Measurements from ENCODE around the gene P2RY2.

P2RY2 gene

GRCh38 chr11:73218106-73218829 is at the start of gene P2RY2:
TSS of gene P2RY2 (plus strand) at chr11:73218281. CDS start at chr11:73234160, 15,879 bp downstream.
- H3K4me3 ChIP-seq (ENCODE audit: low read length) = peak within 1 kb of the TSS; percentile 61
- H3K36me3 ChIP-seq (ENCODE audit: control insufficient read depth, insufficient read depth, low read length, severe bottlenecking) = no peaks in the 10 kb centered on the region
- H3K4me1 ChIP-seq (ENCODE audit: control insufficient read depth, insufficient read depth, low read length) = no peaks in the 10 kb centered on the region
- H3K27me3 ChIP-seq (replicated peaks; ENCODE audit: control insufficient read depth, insufficient read depth, low read length) = peaks cover 29% of the 10 kb centered on the region
- peak; percentile 63 for DNase-seq (ENCODE audit: low read depth)
- H3K9me3 ChIP-seq (ENCODE audit: control insufficient read depth, low read length) = no peaks in the 10 kb centered on the region
- no peak within 1 kb of the TSS for H3K9ac ChIP-seq (ENCODE audit: low read length)

DNA sequence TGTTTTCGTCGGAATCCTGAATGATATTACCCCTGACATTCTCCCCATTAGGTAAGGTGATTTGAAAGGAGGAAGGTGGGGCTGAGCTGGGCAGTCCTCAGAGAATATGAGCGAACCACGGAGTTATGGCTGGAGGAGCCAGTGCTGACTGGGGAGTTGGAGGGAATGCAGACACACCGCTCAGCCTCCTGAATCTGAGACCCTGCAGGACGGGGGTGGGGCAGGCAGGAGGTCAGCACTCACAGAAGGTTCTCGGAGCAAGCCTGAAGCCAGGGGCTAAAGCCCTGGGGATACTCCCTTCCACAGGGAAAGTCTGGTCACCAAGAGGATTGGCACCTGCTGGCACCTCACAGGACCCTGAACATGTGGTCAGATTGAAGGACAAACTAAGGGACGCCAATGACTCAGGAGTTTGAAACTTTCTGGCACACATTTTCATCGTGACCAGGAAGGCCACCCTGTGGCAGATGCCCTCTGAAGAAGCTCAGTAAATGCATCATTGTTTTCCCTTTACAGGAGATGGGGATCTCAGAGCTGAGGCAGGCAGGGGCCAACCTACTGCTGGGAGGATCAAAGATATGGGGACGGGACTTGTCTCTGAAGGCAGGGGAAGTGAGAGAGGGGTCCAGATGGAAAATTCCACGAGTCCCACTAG is 49.0 kb upstream of the P2RY2 start:
- no peak overlapping the region for H3K9ac ChIP-seq (ENCODE audit: low read length)
- no peak for DNase-seq (ENCODE audit: low read depth)
- H3K4me1 ChIP-seq (ENCODE audit: control insufficient read depth, insufficient read depth, low read length) = peaks cover 6% of the 10 kb centered on the region
- H3K9me3 ChIP-seq (ENCODE audit: control insufficient read depth, low read length) = no peaks in the 10 kb centered on the region
- H3K36me3 ChIP-seq (ENCODE audit: control insufficient read depth, insufficient read depth, low read length, severe bottlenecking) = no peaks in the 10 kb centered on the region
- H3K27me3 ChIP-seq (replicated peaks; ENCODE audit: control insufficient read depth, insufficient read depth, low read length) = peaks cover 8% of the 10 kb centered on the region
- no peak overlapping the region for H3K4me3 ChIP-seq (ENCODE audit: low read length)

- H3K9ac ChIP-seq (ENCODE audit: low read length) = no peak overlapping the region
- no peak overlapping the region for H3K4me3 ChIP-seq (ENCODE audit: low read length)
- H3K27me3 ChIP-seq (replicated peaks; ENCODE audit: control insufficient read depth, insufficient read depth, low read length) = peaks cover 8% of the 10 kb centered on the region
- H3K36me3 ChIP-seq (ENCODE audit: control insufficient read depth, insufficient read depth, low read length, severe bottlenecking) = no peaks in the 10 kb centered on the region
- H3K4me1 ChIP-seq (ENCODE audit: control insufficient read depth, insufficient read depth, low read length) = peaks cover 5% of the 10 kb centered on the region
- DNase-seq (ENCODE audit: low read depth) = no peak
- H3K9me3 ChIP-seq (ENCODE audit: control insufficient read depth, low read length) = no peaks in the 10 kb centered on the region
Observed at GRCh38 chr11:73170140-73170539, 47.9 kb upstream of the P2RY2 start.

DNA sequence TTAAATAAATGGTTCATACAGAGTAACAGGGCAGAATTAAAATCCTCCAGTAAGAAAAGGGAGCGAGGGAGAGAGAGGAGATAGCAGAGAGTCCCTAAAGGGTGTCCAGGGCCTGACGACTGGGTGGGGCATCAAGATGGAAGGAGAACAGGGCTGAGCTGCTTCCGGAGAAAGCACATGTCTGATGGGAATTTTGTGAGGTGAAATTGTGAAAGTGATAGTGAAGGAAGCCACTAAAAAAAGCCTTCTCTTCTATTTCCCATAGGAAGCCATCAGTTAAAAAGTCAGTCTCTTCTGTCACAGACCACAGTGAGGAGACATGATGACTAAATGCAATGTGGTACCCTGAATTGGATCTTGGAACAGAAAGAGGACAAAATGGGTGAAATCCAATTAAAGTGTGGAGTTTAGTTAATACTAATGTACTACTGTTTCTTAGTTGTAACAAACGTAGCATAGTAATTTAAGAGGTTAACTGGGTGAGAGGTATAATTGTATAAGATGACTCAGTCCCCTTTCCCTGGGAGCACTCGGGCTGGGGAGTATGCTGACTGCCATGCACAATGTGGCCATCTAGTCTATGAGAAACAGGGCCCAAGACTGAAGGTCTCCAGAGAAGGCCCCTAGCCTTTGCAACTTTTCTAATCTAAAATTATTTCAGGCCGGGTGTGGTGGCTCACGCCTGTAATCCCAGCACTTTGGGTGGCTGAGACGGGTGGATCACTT is 46.5 kb upstream of the P2RY2 start:
- H3K36me3 ChIP-seq (ENCODE audit: control insufficient read depth, insufficient read depth, low read length, severe bottlenecking) = no peaks in the 10 kb centered on the region
- peaks cover 8% of the 10 kb centered on the region for H3K27me3 ChIP-seq (replicated peaks; ENCODE audit: control insufficient read depth, insufficient read depth, low read length)
- no peak overlapping the region for H3K4me3 ChIP-seq (ENCODE audit: low read length)
- H3K9me3 ChIP-seq (ENCODE audit: control insufficient read depth, low read length) = no peaks in the 10 kb centered on the region
- no peak for DNase-seq (ENCODE audit: low read depth)
- H3K4me1 ChIP-seq (ENCODE audit: control insufficient read depth, insufficient read depth, low read length) = peaks cover 5% of the 10 kb centered on the region
- H3K9ac ChIP-seq (ENCODE audit: low read length) = no peak overlapping the region

DNA sequence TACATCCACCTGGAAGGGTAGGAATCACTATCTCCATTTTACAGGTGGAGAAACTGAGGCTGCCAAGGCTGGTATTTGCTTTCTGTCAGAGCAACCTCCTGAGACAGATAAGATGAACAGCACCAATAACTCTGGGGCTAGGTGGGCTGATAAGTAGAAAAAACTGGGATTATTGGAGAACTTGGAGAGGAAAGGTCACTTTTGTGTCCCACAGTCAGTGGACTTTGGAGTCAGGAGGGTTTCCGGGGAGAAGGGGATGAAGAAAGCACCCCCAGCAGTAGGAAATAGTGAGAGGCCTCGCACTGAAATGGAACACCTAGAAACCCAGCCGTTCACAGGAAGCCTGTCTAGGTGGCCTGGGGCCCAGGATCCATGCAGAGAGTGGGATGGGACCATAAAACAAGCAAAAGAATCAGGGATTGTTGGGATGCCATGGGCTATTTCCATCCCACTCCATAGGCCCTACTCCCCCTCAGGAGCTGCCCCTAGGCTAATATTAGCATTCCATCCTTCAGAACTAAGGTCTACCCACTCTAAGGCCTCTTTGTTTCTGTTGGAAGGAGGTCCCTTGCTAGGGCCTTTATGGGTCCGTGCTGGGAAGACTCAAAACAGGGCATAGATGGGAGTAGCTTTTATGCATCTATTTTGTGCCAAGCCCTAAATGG is 45.0 kb upstream of the P2RY2 start:
- Histone ChIP-seq H3K4me1 (ENCODE audit: control insufficient read depth, insufficient read depth, low read length) (peaks cover 10% of the 10 kb centered on the region), H3K9me3 (ENCODE audit: control insufficient read depth, low read length) (no peaks in the 10 kb centered on the region), H3K27me3 (replicated peaks; ENCODE audit: control insufficient read depth, insufficient read depth, low read length) (peaks cover under 1% of the 10 kb centered on the region), H3K36me3 (ENCODE audit: control insufficient read depth, insufficient read depth, low read length, severe bottlenecking) (no peaks in the 10 kb centered on the region), H3K9ac (ENCODE audit: low read length) (no peak overlapping the region), H3K4me3 (ENCODE audit: low read length) (no peak overlapping the region)
- DNase-seq (ENCODE audit: low read depth) = no peak

- Histone ChIP-seq H3K36me3 (ENCODE audit: control insufficient read depth, insufficient read depth, low read length, severe bottlenecking) (no peaks in the 10 kb centered on the region), H3K4me3 (ENCODE audit: low read length) (no peak overlapping the region), H3K9me3 (ENCODE audit: control insufficient read depth, low read length) (no peaks in the 10 kb centered on the region), H3K9ac (ENCODE audit: low read length) (no peak overlapping the region), H3K27me3 (replicated peaks; ENCODE audit: control insufficient read depth, insufficient read depth, low read length) (no peaks in the 10 kb centered on the region), H3K4me1 (ENCODE audit: control insufficient read depth, insufficient read depth, low read length) (peaks cover 10% of the 10 kb centered on the region)
- DNase-seq (ENCODE audit: low read depth) = no peak
Observed at GRCh38 chr11:73173755-73174494, 44.2 kb upstream of the P2RY2 start.

- Histone ChIP-seq H3K27me3 (replicated peaks; ENCODE audit: control insufficient read depth, insufficient read depth, low read length) (no peaks in the 10 kb centered on the region), H3K4me1 (ENCODE audit: control insufficient read depth, insufficient read depth, low read length) (peaks cover 10% of the 10 kb centered on the region), H3K9me3 (ENCODE audit: control insufficient read depth, low read length) (no peaks in the 10 kb centered on the region), H3K4me3 (ENCODE audit: low read length) (no peak overlapping the region), H3K9ac (ENCODE audit: low read length) (no peak overlapping the region), H3K36me3 (ENCODE audit: control insufficient read depth, insufficient read depth, low read length, severe bottlenecking) (no peaks in the 10 kb centered on the region)
- DNase-seq (ENCODE audit: low read depth) = no peak
Observed at GRCh38 chr11:73174495-73174791, 43.6 kb upstream of the P2RY2 start.

DNA sequence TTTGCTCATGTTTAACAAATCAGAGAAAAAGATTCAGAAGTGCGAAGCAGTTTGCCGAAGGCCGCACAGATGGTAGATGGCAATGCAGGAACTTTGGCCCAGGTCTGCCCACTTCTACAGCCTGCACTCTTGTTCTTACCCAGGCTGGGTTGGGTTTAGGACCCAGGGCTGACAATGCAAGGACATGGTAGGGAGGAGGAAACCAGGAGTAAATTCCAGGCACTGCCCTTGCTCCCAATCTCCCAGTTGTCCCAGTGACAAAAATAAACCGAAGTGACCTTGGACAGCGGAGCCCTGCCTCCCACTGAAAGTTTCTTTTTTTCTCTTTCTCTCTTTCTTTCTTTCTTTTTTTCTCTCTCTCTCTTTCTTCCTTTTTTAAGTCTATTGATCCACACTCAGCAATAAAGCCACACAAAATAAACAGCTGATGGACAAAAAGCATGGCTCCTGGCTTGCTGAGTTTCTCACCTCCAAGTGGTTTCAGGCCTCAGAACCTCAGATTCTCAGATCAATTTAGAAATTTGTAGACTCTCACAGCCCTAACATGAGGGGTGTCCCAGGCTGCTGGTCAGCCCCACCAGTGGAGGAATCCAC is 42.4 kb upstream of the P2RY2 start:
- Histone ChIP-seq H3K36me3 (ENCODE audit: control insufficient read depth, insufficient read depth, low read length, severe bottlenecking) (no peaks in the 10 kb centered on the region), H3K4me1 (ENCODE audit: control insufficient read depth, insufficient read depth, low read length) (peaks cover 10% of the 10 kb centered on the region), H3K9ac (ENCODE audit: low read length) (no peak overlapping the region), H3K9me3 (ENCODE audit: control insufficient read depth, low read length) (no peaks in the 10 kb centered on the region), H3K4me3 (ENCODE audit: low read length) (no peak overlapping the region), H3K27me3 (replicated peaks; ENCODE audit: control insufficient read depth, insufficient read depth, low read length) (no peaks in the 10 kb centered on the region)
- DNase-seq (ENCODE audit: low read depth) = no peak

GRCh38 chr11:73176145-73176873 is 41.8 kb upstream of the P2RY2 start:
- Histone ChIP-seq H3K36me3 (ENCODE audit: control insufficient read depth, insufficient read depth, low read length, severe bottlenecking) (no peaks in the 10 kb centered on the region), H3K4me1 (ENCODE audit: control insufficient read depth, insufficient read depth, low read length) (peaks cover 10% of the 10 kb centered on the region), H3K9me3 (ENCODE audit: control insufficient read depth, low read length) (no peaks in the 10 kb centered on the region), H3K27me3 (replicated peaks; ENCODE audit: control insufficient read depth, insufficient read depth, low read length) (no peaks in the 10 kb centered on the region), H3K9ac (ENCODE audit: low read length) (no peak overlapping the region), H3K4me3 (ENCODE audit: low read length) (no peak overlapping the region)
- DNase-seq (ENCODE audit: low read depth) = no peak

- Histone ChIP-seq H3K36me3 (ENCODE audit: control insufficient read depth, insufficient read depth, low read length, severe bottlenecking) (no peaks in the 10 kb centered on the region), H3K4me1 (ENCODE audit: control insufficient read depth, insufficient read depth, low read length) (peaks cover 5% of the 10 kb centered on the region), H3K9me3 (ENCODE audit: control insufficient read depth, low read length) (no peaks in the 10 kb centered on the region), H3K4me3 (ENCODE audit: low read length) (no peak overlapping the region), H3K9ac (ENCODE audit: low read length) (no peak overlapping the region), H3K27me3 (replicated peaks; ENCODE audit: control insufficient read depth, insufficient read depth, low read length) (no peaks in the 10 kb centered on the region)
- DNase-seq (ENCODE audit: low read depth) = no peak
Observed at GRCh38 chr11:73176874-73177155, 41.3 kb upstream of the P2RY2 start.
